GM12892 (cell line): ENCODE measurements around the gene SORCS3.

Experiments used
- POLR2A ChIP-seq: IDR thresholded peaks from 2 replicates; pipeline ENCODE4 v1.6.1; 2011; ENCODE audit warnings: low read depth, low read length, control low read depth
- POLR2AphosphoS5 ChIP-seq: IDR thresholded peaks from 2 replicates; pipeline ENCODE4 v1.6.1; 2011; ENCODE audit warnings: low read depth, low read length, control low read depth

GRCh38 chr10:104804880-104805279, 163.8 kb downstream of the SORCS3 start:
- TF ChIP-seq POLR2AphosphoS5 (no peak), POLR2A (no peak)
